Panc1 (cell line): ENCODE results near the gene HS6ST3. TPM values are rescaled to one million over a fixed set of nuclear protein-coding genes. Genes with fewer than 3 reads are reported as not detected.

Experiments used
- ATAC-seq: fragments of 200-7000 bp; cut with Tn5 transposase; 2 replicates; pipeline ENCODE4 v1.9.1; 2020; ENCODE audit warnings: mild to moderate bottlenecking, moderate library complexity
- BruUV-seq: library from RNA; stranded (reverse); fragments of 400-500 nt; replicated peaks from 2 replicates; lab custom pipeline; 2021; lab: Mats Ljungman, UMichigan
- CTCF ChIA-PET: fragments of 300-600 bp; sonication (Branson Sonifier 250); formaldehyde crosslinking; loops from one replicate; lab custom pipeline; 2022; ENCODE audit warnings: antibody characterized with exemption; lab: Charles Lee
- POLR2A ChIA-PET: fragments of 300-600 bp; sonication (Branson Sonifier 250); formaldehyde crosslinking; loops from one replicate; lab custom pipeline; 2022; ENCODE audit warnings: antibody characterized with exemption; lab: Charles Lee
- DNase-seq: peaks from one replicate; pipeline ENCODE4 v3.0.0-alpha.2; 2010; ENCODE audit warnings: low read depth, low spot score
- H3K27ac ChIP-seq: 2 replicates; pipeline ENCODE4 v1.5.1; 2011; ENCODE audit warnings: mild to moderate bottlenecking, low read length, inconsistent platforms
- H3K27me3 ChIP-seq: fragments of 200-500 bp; sonication (Bioruptor generic); 2 replicates; pipeline ENCODE4 v1.6.0; 2014; ENCODE audit warnings: low read length, inconsistent platforms; ENCODE audit not compliant: control insufficient read depth, insufficient read depth
- H3K36me3 ChIP-seq: fragments of 200-500 bp; sonication (Bioruptor generic); 2 replicates; pipeline ENCODE4 v1.5.1; 2014; ENCODE audit warnings: inconsistent platforms, mild to moderate bottlenecking, low read length, moderate library complexity; ENCODE audit not compliant: control insufficient read depth, insufficient read depth
- H3K4me1 ChIP-seq: 2 replicates; pipeline ENCODE4 v1.5.1; 2011; ENCODE audit warnings: inconsistent platforms, mild to moderate bottlenecking, low read length, moderate library complexity; ENCODE audit not compliant: control insufficient read depth, insufficient read depth
- H3K4me3 ChIP-seq, 2 experiments: 2 replicates each; pipeline ENCODE4 v1.5.1; 2011 to 2012; ENCODE audit warnings: low read depth in 2 of 2, low read length in 2 of 2, mild to moderate bottlenecking in 2 of 2, inconsistent platforms in 1 of 2, moderate library complexity in 1 of 2
- H3K9me3 ChIP-seq: fragments of 200-500 bp; sonication (Bioruptor generic); 2 replicates; pipeline ENCODE4 v1.5.1; 2014; ENCODE audit warnings: low read depth, mild to moderate bottlenecking, inconsistent platforms, low read length, moderate library complexity; ENCODE audit not compliant: control insufficient read depth, insufficient read depth
- POLR2AphosphoS5 ChIP-seq: IDR thresholded peaks from 2 replicates; pipeline ENCODE4 v1.6.1; 2012; ENCODE audit warnings: mild to moderate bottlenecking, low read depth, low read length, moderate library complexity
- SIN3A ChIP-seq: IDR thresholded peaks from 2 replicates; pipeline ENCODE4 v1.6.1; 2012; ENCODE audit warnings: low read depth, mild to moderate bottlenecking, low read length, moderate library complexity, borderline replicate concordance; ENCODE audit not compliant: insufficient read depth
- in situ Hi-C: cut with HindIII; loops from 2 replicates; pipeline ENCODE4 v1.10.0; 2016; ENCODE audit warnings: low sequenced_read_pairs, low pct_unique_long_range_greater_than_20kb
- intact Hi-C: fragments of 100-400 bp; cut with micrococcal nuclease; formaldehyde crosslinking; loops from one replicate; pipeline ENCODE4 v1.10.0; 2022; ENCODE audit not compliant: unreplicated experiment
- total RNA-seq: library from RNA; stranded (reverse); gene quantifications from one replicate; pipeline ENCODE4 v1.2.1, GENCODE V29; 2021; ENCODE audit not compliant: unreplicated experiment
- TF ChIP-seq, protein P1 (sequence below): fragments of 450-650 bp; IDR thresholded peaks from 2 replicates; pipeline ENCODE4 v1.5.1; 2017; ENCODE audit warnings: mild to moderate bottlenecking
- TF ChIP-seq, protein P2 (sequence below), 2 experiments: IDR thresholded peaks; 2 replicates each; pipeline ENCODE4 v1.6.1; 2011 to 2012; ENCODE audit warnings: low read depth in 2 of 2, control low read depth in 1 of 2, low read length in 1 of 2, mild to moderate bottlenecking in 1 of 2, moderate library complexity in 1 of 2; ENCODE audit not compliant: insufficient read depth in 1 of 2

The HS6ST3 gene
- total RNA-seq, 1 experiment from 2014 or later: 0.13 TPM

DNA sequence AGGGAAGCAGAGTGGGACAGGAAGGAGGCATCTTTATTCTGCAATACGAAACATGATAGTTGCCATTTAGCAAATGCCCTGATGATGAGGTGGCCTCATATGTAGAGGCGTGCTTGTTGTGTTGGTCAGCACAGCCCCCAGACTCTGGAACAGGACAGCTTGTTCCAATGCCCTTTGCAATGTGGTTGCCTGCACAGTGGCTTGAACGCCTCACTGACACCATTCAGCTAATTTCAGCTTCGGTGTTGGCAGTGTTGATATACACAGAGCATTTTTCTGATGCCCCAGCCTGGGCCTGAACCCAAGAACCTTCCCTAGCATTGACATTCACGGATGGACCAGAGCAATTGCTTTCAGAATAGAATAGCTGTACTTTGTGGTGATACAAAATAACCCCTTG lies 133.3 kb downstream of the HS6ST3 start:
- no peaks in the 10 kb centered on the region for H3K27me3 ChIP-seq
- DNase-seq: no peak
- TF ChIP-seq, protein P1, sequence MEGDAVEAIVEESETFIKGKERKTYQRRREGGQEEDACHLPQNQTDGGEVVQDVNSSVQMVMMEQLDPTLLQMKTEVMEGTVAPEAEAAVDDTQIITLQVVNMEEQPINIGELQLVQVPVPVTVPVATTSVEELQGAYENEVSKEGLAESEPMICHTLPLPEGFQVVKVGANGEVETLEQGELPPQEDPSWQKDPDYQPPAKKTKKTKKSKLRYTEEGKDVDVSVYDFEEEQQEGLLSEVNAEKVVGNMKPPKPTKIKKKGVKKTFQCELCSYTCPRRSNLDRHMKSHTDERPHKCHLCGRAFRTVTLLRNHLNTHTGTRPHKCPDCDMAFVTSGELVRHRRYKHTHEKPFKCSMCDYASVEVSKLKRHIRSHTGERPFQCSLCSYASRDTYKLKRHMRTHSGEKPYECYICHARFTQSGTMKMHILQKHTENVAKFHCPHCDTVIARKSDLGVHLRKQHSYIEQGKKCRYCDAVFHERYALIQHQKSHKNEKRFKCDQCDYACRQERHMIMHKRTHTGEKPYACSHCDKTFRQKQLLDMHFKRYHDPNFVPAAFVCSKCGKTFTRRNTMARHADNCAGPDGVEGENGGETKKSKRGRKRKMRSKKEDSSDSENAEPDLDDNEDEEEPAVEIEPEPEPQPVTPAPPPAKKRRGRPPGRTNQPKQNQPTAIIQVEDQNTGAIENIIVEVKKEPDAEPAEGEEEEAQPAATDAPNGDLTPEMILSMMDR: no peak
- TF ChIP-seq, protein P2, sequence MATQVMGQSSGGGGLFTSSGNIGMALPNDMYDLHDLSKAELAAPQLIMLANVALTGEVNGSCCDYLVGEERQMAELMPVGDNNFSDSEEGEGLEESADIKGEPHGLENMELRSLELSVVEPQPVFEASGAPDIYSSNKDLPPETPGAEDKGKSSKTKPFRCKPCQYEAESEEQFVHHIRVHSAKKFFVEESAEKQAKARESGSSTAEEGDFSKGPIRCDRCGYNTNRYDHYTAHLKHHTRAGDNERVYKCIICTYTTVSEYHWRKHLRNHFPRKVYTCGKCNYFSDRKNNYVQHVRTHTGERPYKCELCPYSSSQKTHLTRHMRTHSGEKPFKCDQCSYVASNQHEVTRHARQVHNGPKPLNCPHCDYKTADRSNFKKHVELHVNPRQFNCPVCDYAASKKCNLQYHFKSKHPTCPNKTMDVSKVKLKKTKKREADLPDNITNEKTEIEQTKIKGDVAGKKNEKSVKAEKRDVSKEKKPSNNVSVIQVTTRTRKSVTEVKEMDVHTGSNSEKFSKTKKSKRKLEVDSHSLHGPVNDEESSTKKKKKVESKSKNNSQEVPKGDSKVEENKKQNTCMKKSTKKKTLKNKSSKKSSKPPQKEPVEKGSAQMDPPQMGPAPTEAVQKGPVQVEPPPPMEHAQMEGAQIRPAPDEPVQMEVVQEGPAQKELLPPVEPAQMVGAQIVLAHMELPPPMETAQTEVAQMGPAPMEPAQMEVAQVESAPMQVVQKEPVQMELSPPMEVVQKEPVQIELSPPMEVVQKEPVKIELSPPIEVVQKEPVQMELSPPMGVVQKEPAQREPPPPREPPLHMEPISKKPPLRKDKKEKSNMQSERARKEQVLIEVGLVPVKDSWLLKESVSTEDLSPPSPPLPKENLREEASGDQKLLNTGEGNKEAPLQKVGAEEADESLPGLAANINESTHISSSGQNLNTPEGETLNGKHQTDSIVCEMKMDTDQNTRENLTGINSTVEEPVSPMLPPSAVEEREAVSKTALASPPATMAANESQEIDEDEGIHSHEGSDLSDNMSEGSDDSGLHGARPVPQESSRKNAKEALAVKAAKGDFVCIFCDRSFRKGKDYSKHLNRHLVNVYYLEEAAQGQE (IDR thresholded peaks at IDR 0.05; ENCODE audit: insufficient read depth in 1 of 2, low read depth in 2 of 2, low read length in 1 of 2): no peak
- TF ChIP-seq POLR2AphosphoS5: no peak
- no peak for TF ChIP-seq SIN3A
- H3K4me1 ChIP-seq: no peaks in the 10 kb centered on the region
- H3K9me3 ChIP-seq: no peaks in the 10 kb centered on the region
- POLR2A ChIA-PET: no interaction called here
- H3K4me3 ChIP-seq: no peak overlapping the region
- no TSS peak for BruUV-seq
- ATAC-seq: no peak
- no peaks in the 10 kb centered on the region for H3K36me3 ChIP-seq
- H3K27ac ChIP-seq: no peak overlapping the region
- in situ Hi-C loops: no loop called here
- CTCF ChIA-PET: interaction anchor here (0.5 kb wide), 1 partner anchor 744 kb away, joined by 12 read pairs; no protein-coding TSS in a partner anchor
- intact Hi-C loops: loop anchor here (10.0 kb wide), 1 partner anchor 198 kb away; no protein-coding TSS in a partner anchor

DNA sequence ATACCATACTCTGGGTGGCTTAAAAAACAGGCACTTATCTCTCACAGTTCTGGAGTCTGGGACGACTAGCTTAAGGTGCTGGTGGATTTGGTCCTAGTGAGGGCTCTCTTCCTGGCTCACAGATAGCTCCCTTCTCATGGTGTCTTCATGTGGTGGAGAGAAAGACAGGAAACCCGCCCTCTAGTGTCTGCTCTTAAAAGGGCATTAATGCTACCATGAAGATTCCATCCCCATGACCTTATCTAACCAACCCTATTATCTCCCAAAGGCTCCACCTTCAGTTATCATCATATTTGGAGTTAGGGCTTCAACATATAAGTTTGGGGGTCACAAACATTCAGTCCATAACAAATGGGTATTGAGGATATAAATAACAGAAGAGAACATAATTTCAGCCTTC lies 139.4 kb downstream of the HS6ST3 start:
- Histone ChIP-seq H3K36me3 (no peaks in the 10 kb centered on the region), H3K27me3 (no peaks in the 10 kb centered on the region), H3K4me3 (no peak overlapping the region), H3K9me3 (no peaks in the 10 kb centered on the region), H3K4me1 (no peaks in the 10 kb centered on the region), H3K27ac (no peak overlapping the region)
- no peak for TF ChIP-seq SIN3A
- TF ChIP-seq, protein P2 (IDR thresholded peaks at IDR 0.05; ENCODE audit: insufficient read depth in 1 of 2, low read depth in 2 of 2, low read length in 1 of 2): no peak
- TF ChIP-seq, protein P1: peak; percentile 60
- no TSS peak for BruUV-seq
- intact Hi-C loops: loop anchor here (10.0 kb wide), 1 partner anchor 205 kb away; no protein-coding TSS in a partner anchor
- ChIA-PET POLR2A (no interaction called here), CTCF (interaction anchor here (1.0 kb wide), 1 partner anchor 209 kb away, joined by 3 read pairs; no protein-coding TSS in a partner anchor)
- DNase-seq (peak; percentile 2), ATAC-seq (no peak)
- in situ Hi-C loops: no loop called here
